Esophagus muscularis mucosa (tissue), 4 donors: Measurements from ENCODE around the gene UBP1. TPM values are rescaled to one million over a fixed set of nuclear protein-coding genes. Genes with fewer than 3 reads are reported as not detected.

Source experiments
- DNase-seq: peaks from one replicate; pipeline ENCODE4 v3.0.0-alpha.2; 2017; ENCODE audit errors: extremely low spot score
- H3K27ac ChIP-seq, 4 donors: fragments of 200-600 bp; sonication (generic); replicated peaks in 1 of 4; 1 replicate in 3 of 4; 2 replicates in 1 of 4; pipeline ENCODE4 v1.5.1; 2016 to 2019; ENCODE audit warnings: mild to moderate bottlenecking in 1 of 4
- H3K27me3 ChIP-seq, 4 donors: fragments of 200-600 bp; sonication (generic); one replicate each; pipeline versions ENCODE4 v1.5.1 to v1.6.0; 2016 to 2019
- H3K36me3 ChIP-seq, 4 donors: fragments of 200-600 bp; sonication (generic); one replicate each; pipeline ENCODE4 v1.5.1; 2016 to 2019
- H3K4me1 ChIP-seq, 4 donors: fragments of 200-600 bp; sonication (generic); one replicate each; pipeline ENCODE4 v1.5.1; 2016 to 2019
- H3K4me3 ChIP-seq, 4 donors: fragments of 200-600 bp; sonication (generic); 1 replicate in 2 of 4; 2 replicates in 2 of 4; pipeline ENCODE4 v1.5.1; 2016 to 2019; ENCODE audit warnings: mild to moderate bottlenecking in 4 of 4, moderate library complexity in 1 of 4
- H3K9me3 ChIP-seq, 4 donors: fragments of 200-600 bp; sonication (generic); 1 replicate in 3 of 4; 2 replicates in 1 of 4; pipeline ENCODE4 v1.5.1; 2016 to 2019
- EP300 ChIP-seq: sonication (generic); formaldehyde crosslinking; IDR thresholded peaks from one replicate; pipeline ENCODE4 v1.6.1; 2017; ENCODE audit warnings: antibody characterized with exemption
- POLR2A ChIP-seq: fragments of 450-650 bp; IDR thresholded peaks from one replicate; pipeline ENCODE4 v1.6.1; 2017; ENCODE audit warnings: antibody characterized with exemption, moderate library complexity, mild to moderate bottlenecking, low read depth
- POLR2AphosphoS5 ChIP-seq, 2 donors: sonication (generic); formaldehyde crosslinking; IDR thresholded peaks; one replicate each; pipeline ENCODE4 v1.6.1; 2017; ENCODE audit warnings: antibody characterized with exemption in 2 of 2
- WGBS: methylation state at CpG from one replicate; pipeline ENCODE4 v1.1.5; 2018; 5-methylcytosine and 5-hydroxymethylcytosine counted together
- intact Hi-C: fragments of 100-400 bp; cut with DNase I; formaldehyde crosslinking; loops from one replicate; pipeline ENCODE4 v1.15.1; 2023
- total RNA-seq, 4 donors: library from RNA; depleted of rRNA; stranded (reverse); fragments of >200 nt; gene quantifications; one replicate each; pipeline versions ENCODE4 v1.1.0 to v1.2.1, GENCODE V29; 2016
- TF ChIP-seq, protein P1 (sequence below), 3 experiments: fragments of 200-600 bp in 2 of 3; fragments of 450-650 bp in 1 of 3; sonication (generic) in 2 of 3; IDR thresholded peaks; one replicate each; pipeline ENCODE4 v1.5.1; 2017 to 2019; ENCODE audit warnings: antibody characterized with exemption in 3 of 3, mild to moderate bottlenecking in 2 of 3, moderate library complexity in 1 of 3

Gene UBP1
- total RNA-seq, 4 donors from 2014 or later: 68.4 to 78.3 (median 76.9) TPM

DNA sequence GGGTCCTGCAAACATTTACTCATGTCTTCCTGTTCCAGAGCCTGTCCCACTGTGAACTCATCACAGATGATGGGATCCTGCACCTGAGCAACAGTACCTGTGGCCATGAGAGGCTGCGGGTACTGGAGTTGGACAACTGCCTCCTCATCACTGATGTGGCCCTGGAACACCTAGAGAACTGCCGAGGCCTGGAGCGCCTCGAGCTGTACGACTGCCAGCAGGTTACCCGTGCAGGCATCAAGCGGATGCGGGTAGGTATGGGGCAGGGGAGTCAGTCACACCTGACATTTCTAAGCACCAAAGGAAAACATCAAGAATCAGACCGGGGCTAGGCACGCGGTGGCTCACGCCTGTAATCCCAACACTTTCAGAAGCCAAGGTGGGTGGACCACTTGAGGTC lies 56.3 kb downstream of the UBP1 start:
- DNase-seq: no peak
- TF ChIP-seq POLR2AphosphoS5 (IDR thresholded peaks at IDR 0.05): no peak
- TF ChIP-seq POLR2A: no peak
- TF ChIP-seq, protein P1, sequence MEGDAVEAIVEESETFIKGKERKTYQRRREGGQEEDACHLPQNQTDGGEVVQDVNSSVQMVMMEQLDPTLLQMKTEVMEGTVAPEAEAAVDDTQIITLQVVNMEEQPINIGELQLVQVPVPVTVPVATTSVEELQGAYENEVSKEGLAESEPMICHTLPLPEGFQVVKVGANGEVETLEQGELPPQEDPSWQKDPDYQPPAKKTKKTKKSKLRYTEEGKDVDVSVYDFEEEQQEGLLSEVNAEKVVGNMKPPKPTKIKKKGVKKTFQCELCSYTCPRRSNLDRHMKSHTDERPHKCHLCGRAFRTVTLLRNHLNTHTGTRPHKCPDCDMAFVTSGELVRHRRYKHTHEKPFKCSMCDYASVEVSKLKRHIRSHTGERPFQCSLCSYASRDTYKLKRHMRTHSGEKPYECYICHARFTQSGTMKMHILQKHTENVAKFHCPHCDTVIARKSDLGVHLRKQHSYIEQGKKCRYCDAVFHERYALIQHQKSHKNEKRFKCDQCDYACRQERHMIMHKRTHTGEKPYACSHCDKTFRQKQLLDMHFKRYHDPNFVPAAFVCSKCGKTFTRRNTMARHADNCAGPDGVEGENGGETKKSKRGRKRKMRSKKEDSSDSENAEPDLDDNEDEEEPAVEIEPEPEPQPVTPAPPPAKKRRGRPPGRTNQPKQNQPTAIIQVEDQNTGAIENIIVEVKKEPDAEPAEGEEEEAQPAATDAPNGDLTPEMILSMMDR (IDR thresholded peaks at IDR 0.05): no peak
- no peak for TF ChIP-seq EP300
- 95% methylated on average over 12 of the region's 12 CpGs for WGBS
- no peak overlapping the region for H3K27ac ChIP-seq
- H3K4me3 ChIP-seq: no peak overlapping the region
- H3K36me3 ChIP-seq: peaks cover 17 to 80% (median 46%) of the 10 kb centered on the region in 4 donors
- intact Hi-C loops: no loop called here
- no peaks in the 10 kb centered on the region for H3K9me3 ChIP-seq
- no peaks in the 10 kb centered on the region for H3K27me3 ChIP-seq
- H3K4me1 ChIP-seq: no peaks in the 10 kb centered on the region

DNA sequence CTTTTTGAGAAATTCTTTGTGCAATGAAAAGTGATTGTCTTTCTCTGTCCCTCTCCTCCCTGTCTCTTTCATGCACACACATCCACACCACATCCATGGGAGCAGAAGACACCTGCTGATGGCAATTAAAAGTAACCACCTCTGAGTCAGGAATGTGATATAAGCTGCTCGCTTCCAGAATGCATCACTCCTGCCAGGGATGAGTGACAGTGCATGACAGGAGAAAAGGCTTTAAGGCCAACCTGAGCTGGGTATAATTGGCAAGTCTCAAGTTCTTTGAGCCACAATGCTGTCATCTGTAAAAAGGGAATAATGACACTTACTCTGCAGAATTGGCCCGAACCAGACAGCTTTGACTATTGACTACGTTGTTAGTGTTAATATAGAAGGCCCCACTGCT lies 59.6 kb downstream of the UBP1 start:
- Histone ChIP-seq H3K9me3 (no peaks in the 10 kb centered on the region), H3K27ac (no peak overlapping the region), H3K36me3 (peaks cover 14 to 75% (median 33%) of the 10 kb centered on the region in 4 donors), H3K4me1 (no peaks in the 10 kb centered on the region), H3K4me3 (no peak overlapping the region), H3K27me3 (no peaks in the 10 kb centered on the region)
- WGBS: 94% methylated on average over 3 of the region's 3 CpGs
- no peak for DNase-seq
- intact Hi-C loops: no loop called here
- TF ChIP-seq, protein P1 (IDR thresholded peaks at IDR 0.05): no peak
- TF ChIP-seq EP300: no peak
- no peak for TF ChIP-seq POLR2AphosphoS5 (IDR thresholded peaks at IDR 0.05)
- TF ChIP-seq POLR2A: no peak

DNA sequence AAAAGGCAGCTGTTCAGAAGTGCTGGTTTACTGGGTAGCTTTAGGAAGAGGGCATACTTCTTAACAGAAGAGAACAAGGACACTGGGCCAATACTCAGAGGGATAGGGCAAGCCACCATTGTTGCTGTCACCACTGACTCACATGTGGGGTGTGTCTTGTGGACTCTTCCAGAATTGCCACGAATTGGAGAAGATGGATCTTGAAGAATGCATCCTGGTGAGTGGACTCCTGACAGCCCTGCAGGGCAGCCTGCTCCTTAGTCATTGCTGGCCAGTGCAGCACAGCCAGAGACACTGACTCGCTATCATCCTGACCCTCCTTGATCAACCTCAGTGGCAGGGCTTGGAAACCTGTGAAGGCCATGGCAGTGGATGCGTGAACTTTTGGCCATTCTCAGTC lies 62.3 kb downstream of the UBP1 start:
- TF ChIP-seq EP300 (no peak), POLR2AphosphoS5 (IDR thresholded peaks at IDR 0.05) (no peak), POLR2A (no peak)
- TF ChIP-seq, protein P1 (IDR thresholded peaks at IDR 0.05): no peak
- intact Hi-C loops: loop anchor here (10.0 kb wide), 1 partner anchor 433 kb away; no protein-coding TSS in a partner anchor
- 100% methylated on average over 1 of the region's 3 CpGs for WGBS

DNA sequence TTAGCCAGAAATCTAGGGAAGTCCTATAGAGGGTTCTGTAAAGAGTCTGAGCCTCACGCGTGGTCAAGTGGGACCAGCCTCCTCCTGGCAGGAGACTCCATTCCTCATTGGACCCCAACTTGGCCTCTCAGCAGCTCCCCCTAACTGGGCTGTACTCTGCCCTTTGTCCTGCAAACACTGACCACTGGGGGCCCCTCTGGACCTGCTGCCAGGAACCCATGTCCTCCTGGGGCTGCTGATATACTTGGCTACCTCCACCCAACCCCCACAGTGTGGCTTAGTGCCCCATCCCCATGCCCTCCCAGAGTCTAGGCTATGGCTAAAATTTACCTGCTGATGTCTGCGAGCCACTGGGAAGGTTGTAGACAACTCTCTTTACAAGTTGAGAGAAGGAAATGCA lies 62.7 kb downstream of the UBP1 start:
- Histone ChIP-seq H3K4me1 (peaks cover 0 to 7% (median 3%) of the 10 kb centered on the region in 4 donors), H3K27me3 (no peaks in the 10 kb centered on the region), H3K9me3 (no peaks in the 10 kb centered on the region), H3K27ac (no peak overlapping the region), H3K36me3 (peaks cover 0 to 64% (median 23%) of the 10 kb centered on the region in 4 donors), H3K4me3 (no peak overlapping the region)
- no peak for DNase-seq
- intact Hi-C loops: loop anchor here (10.0 kb wide), 1 partner anchor 433 kb away; no protein-coding TSS in a partner anchor
- WGBS: 100% methylated on average over 1 of the region's 3 CpGs
- no peak for TF ChIP-seq POLR2A

More for the DNA sequence above, 62.3 kb downstream of the UBP1 start:
- Histone ChIP-seq H3K36me3 (peaks cover 0 to 64% (median 23%) of the 10 kb centered on the region in 4 donors), H3K4me3 (no peak overlapping the region), H3K27me3 (no peaks in the 10 kb centered on the region), H3K4me1 (peaks cover 0 to 2% (median 1%) of the 10 kb centered on the region in 4 donors), H3K27ac (no peak overlapping the region), H3K9me3 (no peaks in the 10 kb centered on the region)
- DNase-seq: no peak

DNA sequence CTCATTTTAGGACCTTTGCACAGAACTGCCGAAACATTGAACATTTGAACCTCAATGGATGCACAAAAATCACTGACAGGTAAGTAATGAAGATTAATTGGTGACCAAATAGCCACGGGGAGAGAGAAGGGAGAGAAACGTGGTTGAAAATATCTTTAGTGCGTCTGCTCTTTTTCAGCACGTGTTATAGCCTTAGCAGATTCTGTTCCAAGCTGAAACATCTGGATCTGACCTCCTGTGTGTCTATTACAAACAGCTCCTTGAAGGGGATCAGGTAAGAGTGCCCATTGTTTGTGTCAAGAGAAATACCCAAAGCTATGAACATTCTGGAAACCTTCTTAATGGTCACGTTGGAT lies 67.1 kb downstream of the UBP1 start:
- TF ChIP-seq EP300 (no peak), POLR2A (no peak), POLR2AphosphoS5 (IDR thresholded peaks at IDR 0.05) (no peak)
- TF ChIP-seq, protein P1 (IDR thresholded peaks at IDR 0.05): no peak
- 52% methylated on average over 6 of the region's 6 CpGs for WGBS
- intact Hi-C loops: loop anchor here (1.0 to 10.0 kb wide), 2 partner anchors 242 to 428 kb away; no protein-coding TSS in a partner anchor
- Histone ChIP-seq H3K27ac (no peak overlapping the region), H3K4me1 (peaks cover 0 to 10% (median 4%) of the 10 kb centered on the region in 4 donors), H3K9me3 (no peaks in the 10 kb centered on the region), H3K36me3 (peaks cover 0 to 34% (median 15%) of the 10 kb centered on the region in 4 donors), H3K4me3 (no peak overlapping the region), H3K27me3 (no peaks in the 10 kb centered on the region)
- no peak for DNase-seq
